Measurements from ENCODE around the gene MED13L.

The MED13L gene

GRCh38 chr12:116302166-116303058 is 24.9 kb upstream of the MED13L start:
- no peak overlapping the region for H3K27ac ChIP-seq
- TF ChIP-seq CTCF (IDR thresholded peaks at IDR 0.05), result no peak
- DNase-seq, result peak in 1 of 2 donors; percentile 43
- H3K4me1 ChIP-seq, result peaks cover 0 to 55% (median 33%) of the 10 kb centered on the region in 4 donors
- no peaks in the 10 kb centered on the region for H3K9me3 ChIP-seq
- intact Hi-C loops (cut with DNase I; ENCODE audit: low total_unique reads), result no loop called here
- no peaks in the 10 kb centered on the region for H3K36me3 ChIP-seq
- no peak overlapping the region for H3K4me3 ChIP-seq
- H3K27me3 ChIP-seq, result no peaks in the 10 kb centered on the region

GRCh38 chr12:116301621-116302020 is 24.1 kb upstream of the MED13L start:
- Histone ChIP-seq H3K9me3 (no peaks in the 10 kb centered on the region), H3K4me1 (peaks cover 0 to 55% (median 33%) of the 10 kb centered on the region in 4 donors), H3K27me3 (no peaks in the 10 kb centered on the region), H3K4me3 (no peak overlapping the region), H3K36me3 (no peaks in the 10 kb centered on the region), H3K27ac (no peak overlapping the region)
- no peak for TF ChIP-seq CTCF (IDR thresholded peaks at IDR 0.05)
- no peak for DNase-seq
- intact Hi-C loops (cut with DNase I; ENCODE audit: low total_unique reads), result no loop called here

GRCh38 chr12:116299665-116300328 is 22.3 kb upstream of the MED13L start:
- H3K27me3 ChIP-seq, result no peaks in the 10 kb centered on the region
- DNase-seq, result peak in 1 of 2 donors; percentile 79
- no peaks in the 10 kb centered on the region for H3K9me3 ChIP-seq
- TF ChIP-seq CTCF (IDR thresholded peaks at IDR 0.05), result no peak
- H3K4me1 ChIP-seq, result peaks cover 0 to 71% (median 33%) of the 10 kb centered on the region in 4 donors
- peak overlapping the region in 1 of 2 donors; percentile 16 for H3K4me3 ChIP-seq
- intact Hi-C loops (cut with DNase I; ENCODE audit: low total_unique reads), result no loop called here
- no peaks in the 10 kb centered on the region for H3K36me3 ChIP-seq
- H3K27ac ChIP-seq, result peak overlapping the region; percentile 72 to 82

GRCh38 chr12:116299064-116299463 is 21.6 kb upstream of the MED13L start:
- TF ChIP-seq CTCF (IDR thresholded peaks at IDR 0.05), result no peak
- peaks cover 0 to 75% (median 30%) of the 10 kb centered on the region in 4 donors for H3K4me1 ChIP-seq
- no peaks in the 10 kb centered on the region for H3K27me3 ChIP-seq
- H3K9me3 ChIP-seq, result no peaks in the 10 kb centered on the region
- H3K36me3 ChIP-seq, result no peaks in the 10 kb centered on the region
- no peak overlapping the region for H3K4me3 ChIP-seq
- DNase-seq, result no peak
- intact Hi-C loops (cut with DNase I; ENCODE audit: low total_unique reads), result no loop called here
- peak overlapping the region; percentile 72 to 82 for H3K27ac ChIP-seq

GRCh38 chr12:116298578-116298977 is 21.1 kb upstream of the MED13L start:
- Histone ChIP-seq H3K4me3 (no peak overlapping the region), H3K4me1 (peaks cover 0 to 75% (median 25%) of the 10 kb centered on the region in 4 donors), H3K27ac (peak overlapping the region; percentile 72 to 82), H3K9me3 (no peaks in the 10 kb centered on the region), H3K36me3 (no peaks in the 10 kb centered on the region), H3K27me3 (no peaks in the 10 kb centered on the region)
- intact Hi-C loops (cut with DNase I; ENCODE audit: low total_unique reads), result no loop called here
- DNase-seq, result no peak
- no peak for TF ChIP-seq CTCF (IDR thresholded peaks at IDR 0.05)

Data from tibial artery (tissue), 4 donors.